Stimulated activated naive CD8-positive, alpha-beta T cell treated with anti-CD3 and anti-CD28 coated beads, Interleukin-15, amount 100 ng/mL, for 72 hours (primary cell): ENCODE data around the gene IRAK3.
"Not testable (repeated sequence)": the region's sequence is repeated elsewhere in the genome, so short reads cannot be mapped to it uniquely, and the experiment has no call there.

Source experiments
- ATAC-seq: fragments of 150-1000 bp; cut with Tn5 transposase; 2 replicates; pipeline ENCODE4 v1.10.0; 2021; ENCODE audit warnings: mild to moderate bottlenecking, moderate library complexity
- DNase-seq, 2 donors: peaks; one replicate each; pipeline ENCODE4 v3.0.0; 2021 to 2022
- H3K27ac Mint-ChIP-seq, 2 donors: one replicate each; pipeline ENCODE4 v1.8.0; 2022; ENCODE audit warnings: mild to moderate bottlenecking in 2 of 2, mixed read lengths in 2 of 2, moderate library complexity in 2 of 2
- H3K27me3 Mint-ChIP-seq: one replicate; pipeline ENCODE4 v1.8.0; 2022; ENCODE audit warnings: mixed read lengths
- H3K4me1 Mint-ChIP-seq: one replicate; pipeline ENCODE4 v1.8.0; 2022; ENCODE audit warnings: mild to moderate bottlenecking, mixed read lengths
- H3K4me3 Mint-ChIP-seq, 2 donors: one replicate each; pipeline ENCODE4 v1.8.0; 2022; ENCODE audit warnings: mild to moderate bottlenecking in 2 of 2, mixed read lengths in 2 of 2, moderate library complexity in 1 of 2
- H3K9me3 Mint-ChIP-seq, 2 donors: one replicate each; pipeline ENCODE4 v1.8.0; 2022; ENCODE audit warnings: mixed read lengths in 2 of 2

The IRAK3 gene

GRCh38 chr12:66289485-66289884, 100.5 kb downstream of the IRAK3 start:
- H3K27me3 Mint-ChIP-seq, result no peaks in the 10 kb centered on the region
- no peak overlapping the region for H3K27ac Mint-ChIP-seq
- H3K9me3 Mint-ChIP-seq, result peaks cover 0 to 5% of the 10 kb centered on the region in 2 donors
- DNase-seq (no peak), ATAC-seq (no peak)
- H3K4me1 Mint-ChIP-seq, result peaks cover 52% of the 10 kb centered on the region
- H3K4me3 Mint-ChIP-seq, result no peak overlapping the region

GRCh38 chr12:66290716-66291200, 101.7 kb downstream of the IRAK3 start:
- DNase-seq, result no peak
- Mint-ChIP-seq H3K27me3 (no peaks in the 10 kb centered on the region), H3K27ac (no peak overlapping the region), H3K4me3 (no peak overlapping the region), H3K4me1 (peaks cover 54% of the 10 kb centered on the region), H3K9me3 (peaks cover 0 to 5% of the 10 kb centered on the region in 2 donors)
- peak; percentile 72 for ATAC-seq

- Mint-ChIP-seq H3K9me3 (no peaks in the 10 kb centered on the region), H3K27ac (no peak overlapping the region), H3K4me3 (no peak overlapping the region), H3K4me1 (peaks cover 33% of the 10 kb centered on the region), H3K27me3 (no peaks in the 10 kb centered on the region)
- peak; percentile 46 for ATAC-seq
- DNase-seq, result no peak
These were observed 107.2 kb downstream of the IRAK3 start for GRCh38 chr12:66296176-66296683.

GRCh38 chr12:66297080-66297479, 108.1 kb downstream of the IRAK3 start:
- Mint-ChIP-seq H3K27ac (no peak overlapping the region), H3K9me3 (no peaks in the 10 kb centered on the region), H3K4me3 (no peak overlapping the region), H3K27me3 (no peaks in the 10 kb centered on the region), H3K4me1 (peaks cover 34% of the 10 kb centered on the region)
- DNase-seq (no peak), ATAC-seq (no peak)

GRCh38 chr12:66297923-66298322, 108.9 kb downstream of the IRAK3 start:
- H3K27ac Mint-ChIP-seq, result no peak overlapping the region
- H3K4me3 Mint-ChIP-seq, result no peak overlapping the region
- no peak for ATAC-seq
- DNase-seq, result no peak
- no peaks in the 10 kb centered on the region for H3K9me3 Mint-ChIP-seq
- H3K4me1 Mint-ChIP-seq, result peaks cover 34% of the 10 kb centered on the region
- no peaks in the 10 kb centered on the region for H3K27me3 Mint-ChIP-seq

GRCh38 chr12:66301944-66302826, 113.2 kb downstream of the IRAK3 start, which contains the start of gene HELB:
HELB (plus strand) TSS chr12:66302493; CDS start chr12:66302604, 111 bp downstream.
- no peaks in the 10 kb centered on the region for H3K9me3 Mint-ChIP-seq
- peak within 1 kb of the TSS; percentile 98 to 99 for H3K27ac Mint-ChIP-seq
- DNase-seq (peak; percentile 87 to 93), ATAC-seq (peak; percentile 89)
- no peaks in the 10 kb centered on the region for H3K27me3 Mint-ChIP-seq
- H3K4me1 Mint-ChIP-seq, result peaks cover 55% of the 10 kb centered on the region
- H3K4me3 Mint-ChIP-seq, result peak within 1 kb of the TSS; percentile 93 to 99

GRCh38 chr12:66302827-66303169, 113.8 kb downstream of the IRAK3 start:
- Mint-ChIP-seq H3K27ac (peak overlapping the region; percentile 98 to 99), H3K4me3 (peak overlapping the region; percentile 93 to 99), H3K9me3 (no peaks in the 10 kb centered on the region), H3K27me3 (no peaks in the 10 kb centered on the region), H3K4me1 (peaks cover 51% of the 10 kb centered on the region)
- DNase-seq (no peak), ATAC-seq (no peak)

- Mint-ChIP-seq H3K27ac (peak overlapping the region; percentile 98), H3K4me3 (peak overlapping the region; percentile 93 to 99), H3K4me1 (peaks cover 51% of the 10 kb centered on the region)
- DNase-seq (peak; percentile 22 to 26), ATAC-seq (peak; percentile 85)
- not testable (repeated sequence) for H3K9me3 Mint-ChIP-seq, H3K27me3 Mint-ChIP-seq
These were observed 114.3 kb downstream of the IRAK3 start for GRCh38 chr12:66303316-66303804.
